Nephron progenitor cell (in vitro differentiated cells): ENCODE data around the gene DBT.

Source experiments
- DNase-seq: peaks from one replicate; pipeline ENCODE4 v3.0.0; 2021
- H3K27ac Mint-ChIP-seq: 2 replicates; pipeline ENCODE4 v1.8.0; 2021; ENCODE audit warnings: mild to moderate bottlenecking, moderate library complexity, mixed read lengths
- H3K27me3 Mint-ChIP-seq: 2 replicates; pipeline ENCODE4 v1.8.0; 2021; ENCODE audit warnings: mild to moderate bottlenecking, low read depth, mixed read lengths; ENCODE audit not compliant: poor library complexity
- H3K36me3 Mint-ChIP-seq: 2 replicates; pipeline ENCODE4 v1.8.0; 2021; ENCODE audit warnings: low read depth, mixed read lengths
- H3K4me1 Mint-ChIP-seq: 2 replicates; pipeline ENCODE4 v1.8.0; 2021; ENCODE audit warnings: mixed read lengths
- H3K4me3 Mint-ChIP-seq: 2 replicates; pipeline ENCODE4 v1.8.0; 2021; ENCODE audit warnings: mild to moderate bottlenecking, moderate library complexity, mixed read lengths
- H3K9me3 Mint-ChIP-seq: 2 replicates; pipeline ENCODE4 v1.8.0; 2021; ENCODE audit warnings: mild to moderate bottlenecking, moderate library complexity, mixed read lengths
- TF ChIP-seq, protein P1 (sequence below): fragments of 200-600 bp; sonication (generic); IDR thresholded peaks from 2 replicates; pipeline ENCODE4 v1.5.0; 2021; ENCODE audit warnings: antibody characterized with exemption

Gene DBT

DNA sequence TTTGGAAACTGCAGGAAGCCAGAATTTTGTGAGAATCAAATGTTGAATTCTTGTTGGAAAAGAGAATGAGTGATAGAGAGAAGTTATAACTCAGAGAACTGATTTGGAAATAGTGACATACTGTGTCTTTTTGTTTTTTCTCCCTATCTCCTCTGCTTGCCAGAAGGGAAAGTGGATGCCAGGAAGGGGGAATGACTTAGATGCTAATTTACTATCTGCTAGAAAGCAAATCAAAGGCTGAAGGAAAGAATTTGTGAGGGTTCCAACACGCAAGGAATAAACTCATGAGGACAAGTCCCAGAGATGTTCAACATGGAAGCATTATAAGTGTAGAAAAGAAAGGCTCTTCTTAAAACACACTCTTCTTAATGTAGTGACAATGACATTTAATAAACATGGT is 51.0 kb downstream of the DBT start:
- peak overlapping the region; percentile 77 for H3K27ac Mint-ChIP-seq
- no peak overlapping the region for H3K4me3 Mint-ChIP-seq
- DNase-seq, result no peak
- peaks cover 15% of the 10 kb centered on the region for H3K9me3 Mint-ChIP-seq
- TF ChIP-seq, protein P1, sequence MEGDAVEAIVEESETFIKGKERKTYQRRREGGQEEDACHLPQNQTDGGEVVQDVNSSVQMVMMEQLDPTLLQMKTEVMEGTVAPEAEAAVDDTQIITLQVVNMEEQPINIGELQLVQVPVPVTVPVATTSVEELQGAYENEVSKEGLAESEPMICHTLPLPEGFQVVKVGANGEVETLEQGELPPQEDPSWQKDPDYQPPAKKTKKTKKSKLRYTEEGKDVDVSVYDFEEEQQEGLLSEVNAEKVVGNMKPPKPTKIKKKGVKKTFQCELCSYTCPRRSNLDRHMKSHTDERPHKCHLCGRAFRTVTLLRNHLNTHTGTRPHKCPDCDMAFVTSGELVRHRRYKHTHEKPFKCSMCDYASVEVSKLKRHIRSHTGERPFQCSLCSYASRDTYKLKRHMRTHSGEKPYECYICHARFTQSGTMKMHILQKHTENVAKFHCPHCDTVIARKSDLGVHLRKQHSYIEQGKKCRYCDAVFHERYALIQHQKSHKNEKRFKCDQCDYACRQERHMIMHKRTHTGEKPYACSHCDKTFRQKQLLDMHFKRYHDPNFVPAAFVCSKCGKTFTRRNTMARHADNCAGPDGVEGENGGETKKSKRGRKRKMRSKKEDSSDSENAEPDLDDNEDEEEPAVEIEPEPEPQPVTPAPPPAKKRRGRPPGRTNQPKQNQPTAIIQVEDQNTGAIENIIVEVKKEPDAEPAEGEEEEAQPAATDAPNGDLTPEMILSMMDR, result no peak
- H3K27me3 Mint-ChIP-seq, result no peaks in the 10 kb centered on the region
- peaks cover 31% of the 10 kb centered on the region for H3K4me1 Mint-ChIP-seq
- peaks cover 69% of the 10 kb centered on the region for H3K36me3 Mint-ChIP-seq

DNA sequence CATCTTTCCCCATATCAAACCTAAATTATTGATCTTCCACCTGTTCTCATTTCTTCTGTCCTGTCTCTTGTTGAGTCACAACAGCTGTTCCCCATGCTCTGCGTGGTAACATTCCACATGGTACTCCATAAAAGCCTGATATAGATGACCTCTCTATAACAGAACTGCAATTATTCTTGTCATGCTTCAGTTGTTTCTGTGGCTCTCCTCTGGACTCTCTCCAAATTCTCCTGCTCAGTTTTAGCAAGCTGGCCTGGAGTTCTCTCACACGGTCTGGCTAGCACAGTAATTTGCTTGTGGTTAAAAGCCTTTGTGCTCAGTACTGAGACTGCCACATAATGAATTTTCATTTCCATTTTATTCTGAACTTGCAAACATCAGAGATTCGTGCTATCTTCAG is 61.0 kb downstream of the DBT start:
- DNase-seq, result no peak
- no peak overlapping the region for H3K4me3 Mint-ChIP-seq
- no peaks in the 10 kb centered on the region for H3K9me3 Mint-ChIP-seq
- TF ChIP-seq, protein P1, result no peak
- no peak overlapping the region for H3K27ac Mint-ChIP-seq
- peaks cover 5% of the 10 kb centered on the region for H3K4me1 Mint-ChIP-seq
- H3K27me3 Mint-ChIP-seq, result no peaks in the 10 kb centered on the region
- peaks cover 12% of the 10 kb centered on the region for H3K36me3 Mint-ChIP-seq

- DNase-seq, result no peak
- H3K4me3 Mint-ChIP-seq, result no peak overlapping the region
- H3K27me3 Mint-ChIP-seq, result no peaks in the 10 kb centered on the region
- no peaks in the 10 kb centered on the region for H3K9me3 Mint-ChIP-seq
- TF ChIP-seq, protein P1, result no peak
- H3K27ac Mint-ChIP-seq, result no peak overlapping the region
- peaks cover 5% of the 10 kb centered on the region for H3K4me1 Mint-ChIP-seq
- H3K36me3 Mint-ChIP-seq, result peaks cover 12% of the 10 kb centered on the region
Measured at GRCh38 chr1:100187912-100188311, 61.7 kb downstream of the DBT start.

GRCh38 chr1:100184536-100184935 is 65.1 kb downstream of the DBT start:
- peaks cover 5% of the 10 kb centered on the region for H3K4me1 Mint-ChIP-seq
- H3K27ac Mint-ChIP-seq, result peak overlapping the region; percentile 21
- TF ChIP-seq, protein P1, result no peak
- H3K9me3 Mint-ChIP-seq, result no peaks in the 10 kb centered on the region
- no peak for DNase-seq
- H3K36me3 Mint-ChIP-seq, result peaks cover 14% of the 10 kb centered on the region
- H3K27me3 Mint-ChIP-seq, result no peaks in the 10 kb centered on the region
- H3K4me3 Mint-ChIP-seq, result no peak overlapping the region

DNA sequence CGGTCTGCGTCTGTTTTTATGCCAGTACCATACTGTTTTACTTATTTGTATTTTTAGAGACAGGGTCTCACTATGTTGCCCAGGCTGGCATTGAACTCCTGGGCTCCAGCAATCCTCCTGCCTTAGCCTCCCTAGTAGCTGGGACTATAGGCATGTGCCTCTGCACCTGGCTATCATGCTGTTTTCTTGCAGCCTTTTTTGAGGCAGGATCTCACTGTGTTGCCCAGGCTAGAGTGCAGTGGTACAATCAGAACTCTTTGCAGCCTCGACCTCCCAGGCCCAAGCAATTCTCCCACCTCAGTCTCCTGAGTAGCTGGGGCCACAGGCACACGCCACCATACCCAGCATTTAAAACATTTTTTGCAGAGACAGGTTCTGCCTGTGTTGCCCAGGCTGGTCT is 66.3 kb downstream of the DBT start:
- Mint-ChIP-seq H3K27me3 (no peaks in the 10 kb centered on the region), H3K36me3 (peaks cover 14% of the 10 kb centered on the region), H3K9me3 (no peaks in the 10 kb centered on the region), H3K4me3 (no peak overlapping the region), H3K4me1 (peaks cover 5% of the 10 kb centered on the region), H3K27ac (no peak overlapping the region)
- TF ChIP-seq, protein P1, result no peak
- no peak for DNase-seq

DNA sequence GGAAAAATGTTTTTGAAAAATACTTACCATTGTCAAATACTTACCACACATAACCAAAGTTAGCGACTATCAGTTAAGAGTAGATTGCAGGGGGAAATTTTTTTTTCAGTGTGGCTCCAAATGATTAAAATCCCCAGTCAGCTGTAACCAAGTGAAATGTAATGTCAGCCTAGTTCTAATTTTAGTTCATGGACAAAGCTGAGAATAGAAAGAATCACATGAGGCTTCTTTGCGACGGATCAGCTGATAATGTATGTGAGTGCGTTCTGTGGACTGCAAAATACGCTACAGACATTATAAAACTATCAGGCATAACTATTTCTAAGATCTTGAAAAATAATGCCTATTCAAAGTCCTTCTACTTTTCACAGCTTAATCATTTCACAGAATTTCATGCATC is 71.5 kb downstream of the DBT start, which contains the start of gene LRRC39:
Gene LRRC39 (minus strand): TSS at position 166 of the 400 bp plus-strand sequence. CDS start 9,740 bp downstream, outside the sequence.
- no peaks in the 10 kb centered on the region for H3K4me1 Mint-ChIP-seq
- no peaks in the 10 kb centered on the region for H3K9me3 Mint-ChIP-seq
- no peak within 1 kb of the TSS for H3K27ac Mint-ChIP-seq
- H3K27me3 Mint-ChIP-seq, result no peaks in the 10 kb centered on the region
- H3K4me3 Mint-ChIP-seq, result no peak within 1 kb of the TSS
- TF ChIP-seq, protein P1, result no peak
- DNase-seq, result no peak
- H3K36me3 Mint-ChIP-seq, result peaks cover 9% of the 10 kb centered on the region
